GM21619 (cell line): ENCODE results near the gene PSMB7.

Source experiments
- ATAC-seq: cut with Tn5 transposase; IDR thresholded peaks from one replicate; pipeline ENCODE4 v1.9.1; 2021; ENCODE audit not compliant: unreplicated experiment

PSMB7 gene

DNA sequence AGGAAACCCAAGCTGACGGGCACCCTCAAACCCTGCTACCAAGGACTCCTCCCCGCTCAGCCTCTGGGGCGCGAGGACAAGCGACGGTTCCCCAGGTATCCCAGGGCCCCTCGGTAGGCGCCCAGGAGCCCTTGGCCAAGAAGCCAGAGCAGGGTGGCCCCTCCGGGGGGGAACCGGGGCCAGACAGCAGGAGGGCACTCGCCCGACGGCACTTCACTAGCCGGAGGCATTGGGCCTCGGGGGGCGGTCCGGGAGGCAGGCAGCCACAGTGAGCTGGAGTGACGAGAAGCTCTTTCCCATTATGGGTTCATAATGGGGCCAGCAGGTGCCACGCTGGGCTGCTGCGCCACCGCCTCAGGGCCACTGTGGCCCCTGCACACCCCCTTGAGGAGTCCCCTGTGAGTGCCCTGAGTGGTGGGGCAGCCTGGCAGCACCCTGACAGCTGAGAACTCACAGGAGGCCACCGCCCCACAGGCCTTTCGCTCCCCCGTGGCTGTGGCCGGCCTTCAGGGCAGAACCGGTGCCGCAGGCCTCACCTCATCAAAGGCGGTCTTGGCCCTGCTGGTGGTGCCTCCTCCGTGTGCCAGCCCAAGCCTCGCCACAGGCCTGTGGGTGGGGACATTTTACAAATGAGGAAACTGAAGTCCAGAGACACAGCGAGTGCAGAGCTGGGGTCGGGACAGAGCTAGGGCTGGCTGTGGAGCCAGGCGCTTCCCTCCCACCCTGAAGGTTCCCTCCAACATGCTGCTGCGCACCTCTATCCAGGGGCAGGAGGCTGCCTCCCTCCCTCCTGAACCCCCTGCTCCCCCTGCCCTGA lies 68.7 kb downstream of the PSMB7 start:
- no peak for ATAC-seq

DNA sequence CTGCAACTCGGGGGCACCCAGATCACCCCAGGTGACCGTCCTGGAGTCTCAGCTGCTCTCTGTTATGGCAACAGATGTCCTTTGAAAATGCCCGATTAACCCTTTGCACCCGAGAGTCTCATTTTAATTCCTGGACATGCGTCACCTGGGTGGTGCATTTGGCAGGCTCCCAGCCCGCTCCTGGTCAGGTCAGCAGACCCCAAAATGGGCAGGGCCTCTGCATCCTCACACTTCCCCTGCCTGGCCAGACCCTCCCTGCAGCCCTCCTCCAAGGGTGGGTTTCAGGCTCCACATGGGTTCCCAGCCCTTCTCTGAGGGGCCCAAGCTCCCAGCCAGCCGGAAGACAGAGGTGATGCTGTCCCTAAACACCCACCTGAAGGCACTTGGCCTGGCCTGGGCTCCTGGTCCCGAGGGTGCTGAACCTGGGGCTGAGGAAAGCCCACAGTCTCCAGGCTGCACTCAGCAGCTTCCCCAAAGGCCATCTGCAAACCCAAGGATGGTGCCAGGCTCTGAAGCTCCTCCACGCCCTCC lies 69.4 kb downstream of the PSMB7 start:
- no peak for ATAC-seq

DNA sequence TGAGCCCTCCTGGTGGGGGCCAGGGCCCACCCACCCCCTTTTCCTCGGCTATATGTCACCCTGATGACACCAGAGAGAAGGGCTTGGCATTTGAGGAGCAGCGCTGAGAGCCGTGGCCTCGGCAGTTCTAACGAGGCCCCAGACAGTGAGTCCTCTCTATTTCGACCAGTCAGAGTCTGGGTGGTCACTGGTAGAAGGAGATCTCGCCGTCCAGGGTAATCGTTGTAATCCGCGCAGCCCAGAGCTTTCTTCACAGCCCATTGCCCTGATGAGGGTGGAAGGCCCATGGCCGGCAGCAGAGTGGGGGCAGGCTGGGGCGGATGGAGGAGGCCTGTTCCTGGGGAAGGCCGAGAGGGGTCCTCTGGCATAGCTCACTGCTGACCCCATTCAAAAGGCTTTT lies 70.2 kb downstream of the PSMB7 start:
- no peak for ATAC-seq

DNA sequence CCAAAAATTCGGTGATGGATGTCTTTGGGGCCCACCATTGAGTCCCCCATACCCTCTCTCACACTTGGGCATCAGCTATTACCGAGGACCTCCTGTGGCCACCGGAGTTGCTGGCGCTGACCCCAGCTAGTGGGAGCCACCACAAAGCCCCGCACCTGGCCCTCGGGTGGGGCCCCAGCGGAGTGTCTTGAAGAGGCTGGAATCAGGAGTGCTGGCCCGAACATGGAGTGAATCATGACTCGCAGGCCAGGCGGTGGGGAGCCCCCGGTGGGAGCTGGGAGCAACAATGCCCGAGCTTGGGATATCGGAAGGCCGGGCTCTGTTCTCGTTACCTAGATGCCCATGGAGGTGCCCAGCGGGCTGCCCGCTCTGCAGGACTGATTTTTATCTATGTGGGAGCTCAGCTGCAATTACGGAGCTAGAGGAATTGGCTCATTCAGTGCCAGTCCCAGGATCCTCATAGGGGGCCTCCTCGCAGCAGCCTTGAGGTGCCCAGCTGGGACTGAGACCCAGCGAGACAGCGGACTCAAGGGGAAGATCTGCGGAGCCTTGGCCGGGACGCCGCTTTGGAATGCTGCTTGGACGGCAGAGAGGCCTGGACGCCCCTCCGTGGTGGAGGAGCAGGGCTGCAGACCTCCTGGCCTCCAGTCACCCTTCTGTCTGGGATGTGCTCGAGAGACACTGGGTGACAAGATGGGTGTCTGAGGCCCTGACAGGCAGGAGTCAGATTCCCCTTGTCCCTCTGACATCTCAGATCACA lies 70.8 kb downstream of the PSMB7 start:
- ATAC-seq = no peak

DNA sequence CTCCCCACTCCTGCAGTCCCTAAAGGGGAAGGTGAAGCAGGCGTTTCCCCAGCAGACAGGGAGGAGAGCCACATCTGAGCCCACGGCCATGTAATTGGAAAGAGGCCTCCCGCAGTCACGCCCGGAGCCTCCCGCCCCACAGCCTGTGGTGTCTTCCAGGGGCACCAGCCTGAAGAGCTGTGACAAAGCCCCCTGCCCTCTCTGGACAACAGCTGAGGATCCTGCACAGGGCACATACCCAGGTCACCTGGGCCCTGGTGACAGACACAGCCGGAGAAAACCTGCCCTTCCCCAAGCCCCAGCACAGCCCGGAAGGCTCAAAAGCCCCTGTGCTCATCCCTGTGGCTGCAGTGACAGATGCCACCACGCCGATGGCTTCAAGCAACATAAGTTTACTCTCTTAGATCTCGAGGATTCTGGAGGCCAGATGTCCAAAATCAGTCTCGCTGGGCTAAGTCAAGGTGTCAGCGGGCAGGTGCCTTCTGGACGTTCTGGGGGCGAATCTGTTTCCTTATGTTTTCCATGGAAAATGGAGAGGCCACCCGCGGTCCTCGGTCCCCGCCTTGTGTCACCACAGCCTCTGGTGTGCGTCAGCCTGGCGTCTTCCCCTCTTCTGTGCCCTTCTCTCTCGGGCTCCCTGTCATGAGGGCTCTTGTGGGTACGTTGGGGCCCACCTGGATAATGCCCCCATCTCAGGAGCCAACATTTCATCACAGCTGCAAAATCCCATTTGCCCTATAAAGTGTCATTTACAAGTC lies 71.5 kb downstream of the PSMB7 start:
- ATAC-seq = no peak

DNA sequence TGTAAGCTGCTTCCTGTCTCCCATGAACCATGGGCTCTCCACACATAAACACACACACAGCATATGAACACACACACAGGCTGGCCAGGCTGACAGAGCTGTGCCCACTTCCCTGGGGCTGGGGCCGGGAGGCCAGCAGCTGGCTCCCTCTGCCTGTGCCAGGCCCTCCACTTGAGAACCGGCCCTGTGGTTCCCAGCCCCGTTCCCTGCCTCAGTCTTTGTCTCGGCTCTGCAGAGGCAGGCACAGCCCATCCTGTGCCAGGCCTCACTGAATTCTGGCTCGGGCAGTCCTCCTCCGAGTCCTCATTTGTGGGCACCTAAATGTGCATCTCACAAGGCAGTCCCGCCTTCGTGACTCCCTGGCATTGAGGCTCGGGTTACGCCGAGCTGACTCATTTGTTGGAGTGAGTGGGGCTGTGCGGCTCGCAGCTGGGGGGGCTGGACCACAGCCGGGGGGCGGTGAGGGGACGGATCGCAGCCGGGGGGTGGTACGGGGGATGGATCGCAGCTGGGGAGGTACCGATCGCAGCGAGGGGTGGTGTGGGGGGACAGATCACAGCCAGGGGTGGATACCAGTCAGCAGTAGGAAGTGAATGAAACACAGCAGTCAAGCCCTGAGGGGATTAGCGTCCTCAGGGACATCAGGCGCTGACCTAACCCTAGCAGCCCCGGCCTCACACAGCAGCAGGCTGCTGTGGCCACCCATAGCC lies 72.3 kb downstream of the PSMB7 start:
- ATAC-seq = no peak

DNA sequence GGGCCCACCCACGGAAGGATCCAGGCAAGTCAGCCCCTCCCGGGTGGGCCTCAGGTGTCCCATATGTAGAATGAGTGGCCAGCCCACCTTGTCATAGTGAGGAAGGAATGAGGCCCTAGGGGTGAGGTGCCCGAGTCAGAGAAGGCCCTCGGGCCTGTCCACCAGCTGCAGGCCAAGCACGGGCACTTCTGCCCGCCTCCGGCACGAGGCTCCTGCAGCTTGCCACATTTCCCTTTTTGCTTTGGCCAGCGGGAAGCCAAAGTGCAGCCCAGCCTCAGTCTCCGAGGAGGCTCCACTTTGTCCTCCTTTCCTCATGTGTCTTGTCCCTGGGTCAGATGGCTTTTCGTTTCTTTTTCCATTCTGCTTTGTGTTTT lies 72.9 kb downstream of the PSMB7 start:
- ATAC-seq = no peak

DNA sequence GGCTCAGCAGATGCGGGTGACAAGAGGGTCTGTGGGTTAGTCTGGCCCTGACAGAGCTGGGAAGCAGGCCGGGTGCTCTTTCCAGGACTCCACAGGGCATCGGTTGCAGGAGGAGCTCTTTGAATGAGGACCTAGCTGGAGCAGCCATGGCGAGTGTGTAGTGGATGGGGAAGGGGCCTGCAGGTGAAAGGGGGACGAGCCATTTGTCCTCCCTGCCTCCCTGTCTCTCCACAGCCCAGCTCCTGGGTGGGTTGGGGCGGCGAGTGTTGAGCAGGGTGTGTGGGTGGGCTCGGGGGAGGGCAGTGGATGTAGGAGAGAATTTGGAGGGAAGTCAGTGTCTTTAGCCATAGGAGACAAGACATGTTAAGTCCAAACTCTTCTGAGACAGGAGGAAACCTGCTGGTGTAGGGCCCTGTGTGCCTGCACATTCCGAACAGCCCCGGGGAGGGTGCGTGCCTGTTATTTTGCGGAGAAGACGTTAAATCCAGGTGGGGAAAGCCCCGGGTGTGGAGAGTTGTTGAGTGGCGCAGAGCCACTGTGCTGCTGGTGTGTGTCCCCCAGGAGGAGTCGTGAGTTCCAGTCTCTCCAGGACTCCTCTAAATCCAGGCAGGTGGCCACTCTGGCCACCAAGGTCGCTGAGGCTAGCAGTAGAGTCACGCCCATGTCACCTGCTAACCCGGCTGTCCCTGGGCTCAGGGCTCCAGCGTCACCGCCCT lies 73.6 kb downstream of the PSMB7 start:
- no peak for ATAC-seq

DNA sequence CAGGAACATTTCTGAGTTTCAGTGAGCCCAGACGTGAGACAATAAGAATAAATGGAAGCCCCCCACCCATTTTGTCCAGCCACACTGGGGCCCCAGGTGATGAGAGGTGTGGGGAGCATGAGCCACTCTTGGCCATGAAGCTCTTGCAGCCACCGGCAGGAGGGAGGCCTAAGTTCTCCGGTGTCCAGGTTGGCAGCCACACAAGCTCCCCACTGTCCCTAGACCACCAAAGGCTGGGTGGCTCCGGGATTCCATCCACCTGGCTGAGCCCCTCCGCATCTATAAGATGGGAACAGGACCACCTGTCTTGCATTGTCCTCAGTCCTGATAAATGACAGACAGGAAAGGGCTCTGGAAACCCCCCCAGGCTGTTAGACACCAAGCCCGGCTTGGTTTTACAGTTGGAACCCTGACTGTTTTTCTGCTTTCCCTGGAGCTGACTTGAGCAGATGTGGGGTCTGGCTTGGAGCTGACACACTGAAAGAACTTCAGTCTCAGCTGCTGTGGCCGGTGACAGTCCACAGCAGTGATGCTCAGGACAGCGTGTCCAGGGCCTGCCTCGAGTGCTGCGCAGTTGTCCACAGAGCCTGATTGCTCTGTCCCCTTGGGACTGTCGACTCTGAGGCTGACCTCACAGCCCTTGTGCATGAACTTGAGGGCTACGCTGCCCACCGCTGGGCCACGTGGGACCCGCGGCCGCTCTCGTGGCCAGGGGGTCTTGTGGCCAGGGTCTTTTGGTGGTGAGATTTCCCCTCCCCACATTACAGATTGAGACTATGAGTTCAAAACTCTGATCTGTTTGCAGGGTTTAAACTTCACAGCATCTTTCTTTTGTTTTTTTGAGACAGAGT lies 74.8 kb downstream of the PSMB7 start:
- ATAC-seq = no peak

DNA sequence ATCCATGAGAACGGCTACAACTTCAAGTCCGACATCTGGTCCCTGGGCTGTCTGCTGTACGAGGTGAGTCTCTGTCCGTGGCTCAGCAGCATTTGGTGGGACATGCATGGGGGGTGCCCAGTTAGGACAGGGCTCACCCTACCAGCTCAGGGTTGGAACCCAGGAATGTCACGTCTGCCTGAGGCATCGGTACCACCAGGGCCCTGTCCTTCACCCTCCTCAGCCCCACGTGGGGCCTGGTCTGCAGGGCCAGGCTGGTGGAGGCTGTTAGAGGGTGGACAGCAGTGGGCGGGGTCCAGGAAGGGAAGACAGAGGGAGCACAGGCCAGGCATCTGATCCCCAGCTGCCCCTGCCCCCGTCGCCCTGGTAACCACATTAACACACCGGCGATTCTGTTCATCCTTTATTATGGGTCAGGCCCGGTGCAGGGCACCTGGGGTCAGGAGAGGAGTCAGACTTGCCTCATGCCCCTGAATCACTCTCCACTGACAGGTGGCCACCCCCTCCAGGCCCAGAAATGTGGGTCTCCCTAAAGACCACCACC lies 75.6 kb downstream of the PSMB7 start:
- no peak for ATAC-seq

DNA sequence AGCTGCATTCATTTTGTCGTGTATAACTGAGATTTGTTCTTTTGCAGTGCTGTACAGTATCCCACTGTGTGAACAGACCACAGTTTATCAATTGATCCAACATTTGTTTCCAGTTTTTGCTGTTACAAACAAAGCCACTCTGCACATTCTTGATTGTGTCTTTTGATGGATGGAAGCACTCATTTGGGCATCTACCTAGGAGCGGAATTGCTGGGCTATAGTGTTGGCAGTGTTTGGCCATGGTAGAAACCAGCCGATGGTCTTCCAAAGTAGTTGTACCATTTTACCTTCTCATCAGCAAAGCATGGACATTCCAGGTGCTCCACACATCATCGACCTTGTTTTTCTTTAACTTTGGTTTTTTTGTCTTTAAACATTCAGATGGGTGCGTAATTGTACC lies 77.7 kb downstream of the PSMB7 start:
- ATAC-seq = no peak

DNA sequence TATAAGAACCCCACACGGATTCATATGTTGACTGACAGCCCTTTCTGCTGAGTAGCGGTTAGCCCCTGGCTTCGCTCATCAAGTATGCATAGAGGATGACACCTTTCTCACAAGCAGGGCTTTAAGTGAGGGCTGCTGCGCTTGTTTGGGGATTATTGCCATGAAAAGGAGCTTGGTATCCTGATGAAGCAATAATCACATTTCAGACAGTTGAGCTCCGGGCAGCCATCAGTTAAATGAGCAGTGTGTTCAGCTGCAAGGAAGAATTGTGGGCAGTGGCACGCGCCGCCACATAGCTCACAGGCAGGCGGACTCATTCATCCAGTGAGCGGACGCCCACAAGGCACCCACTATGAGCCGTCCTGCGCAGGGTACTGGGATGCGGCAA lies 79.9 kb downstream of the PSMB7 start:
- ATAC-seq = no peak

DNA sequence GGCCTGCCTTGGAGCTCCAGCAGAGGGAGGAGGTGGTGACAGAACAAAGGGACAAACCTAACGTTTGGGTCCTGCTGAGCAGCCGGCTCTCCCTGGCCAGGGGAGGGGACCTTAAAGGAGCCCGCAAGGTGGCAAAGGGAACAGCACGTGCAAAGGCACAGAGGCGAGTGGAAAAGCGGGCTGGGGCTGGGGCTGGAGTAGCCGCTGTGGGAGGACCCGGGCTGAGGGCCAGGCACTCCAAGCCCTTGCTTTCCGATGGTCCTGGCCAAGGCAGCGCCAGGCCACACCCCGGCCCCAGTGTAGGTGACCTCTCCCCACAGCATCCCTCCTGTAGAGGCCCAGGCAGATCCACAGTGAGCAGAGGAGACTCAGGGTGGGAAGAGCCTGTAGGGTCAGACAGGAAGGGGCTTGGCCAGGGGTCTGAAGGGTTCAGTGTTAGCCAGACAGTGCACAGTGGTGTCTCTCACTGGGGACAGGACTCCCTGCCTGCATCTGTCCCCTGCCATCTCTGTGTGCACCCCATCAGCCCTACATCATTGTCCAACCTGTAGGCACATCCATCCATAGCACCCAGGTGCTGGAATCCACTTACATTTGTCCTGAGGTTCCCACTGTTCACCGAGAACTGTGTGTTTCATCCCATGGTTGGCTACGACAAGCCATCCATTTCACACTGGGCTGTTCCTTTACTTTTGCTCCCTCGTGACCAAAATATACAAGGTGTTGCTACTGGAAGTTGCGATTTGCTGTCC lies 80.5 kb downstream of the PSMB7 start:
- no peak for ATAC-seq

DNA sequence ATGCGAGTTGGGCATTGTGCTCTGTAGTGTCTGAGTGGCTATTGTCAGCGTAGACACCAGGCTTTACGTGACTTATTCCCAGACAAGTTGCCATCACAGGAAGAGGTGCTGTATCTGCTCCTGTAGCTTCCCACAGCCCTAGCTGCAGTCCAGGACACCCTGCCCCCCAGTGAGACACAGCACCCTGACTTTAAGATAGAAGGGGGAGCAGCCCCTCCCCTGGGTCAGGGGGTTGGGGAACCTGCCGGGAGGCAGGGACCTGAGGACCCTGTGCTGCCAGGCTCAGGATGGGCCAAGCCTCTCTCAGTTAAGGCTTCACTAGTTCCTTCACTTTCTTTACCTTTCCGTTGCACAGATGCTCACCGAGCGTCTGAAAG lies 82.1 kb downstream of the PSMB7 start:
- no peak for ATAC-seq

DNA sequence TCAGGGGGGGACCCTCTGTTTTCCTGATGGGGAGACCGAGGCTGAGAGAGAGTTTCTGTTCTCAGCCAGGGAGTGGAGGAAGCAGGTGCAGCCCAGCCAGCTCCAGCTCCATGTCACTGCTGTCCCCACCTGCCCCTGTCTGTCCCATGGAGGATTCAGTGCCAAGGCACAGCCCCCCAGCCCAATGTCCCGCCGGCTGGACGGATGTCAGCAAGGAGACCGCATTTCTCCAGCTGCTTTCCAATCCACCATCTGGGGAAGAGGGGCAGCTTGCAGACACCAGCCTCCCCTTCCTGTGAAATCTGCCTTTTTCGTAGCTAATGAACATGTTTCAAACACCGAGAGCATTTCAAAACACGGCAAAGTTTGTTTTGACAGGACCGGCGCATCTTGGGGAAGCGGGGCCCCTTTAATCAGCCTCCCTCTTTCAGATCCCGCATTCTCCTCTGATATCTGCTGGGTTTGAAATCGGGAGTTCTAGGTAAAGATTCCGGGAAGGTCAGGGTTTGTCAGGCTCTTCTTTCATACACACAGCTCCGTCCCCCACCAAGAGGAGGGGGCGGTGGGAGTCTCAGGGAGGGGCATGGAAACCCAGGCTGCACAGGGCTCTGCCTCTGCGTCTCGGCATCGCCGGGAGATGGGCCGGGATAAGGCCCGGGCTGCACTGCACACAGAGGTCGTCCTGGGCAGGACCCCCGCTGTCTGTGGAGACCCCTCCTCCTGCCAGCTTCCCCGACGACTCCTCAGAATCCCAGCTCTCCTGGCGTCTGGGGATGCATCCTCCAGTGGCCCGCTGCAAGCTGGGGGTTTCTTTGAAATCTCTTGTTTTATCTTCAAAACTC lies 82.7 kb downstream of the PSMB7 start:
- no peak for ATAC-seq

DNA sequence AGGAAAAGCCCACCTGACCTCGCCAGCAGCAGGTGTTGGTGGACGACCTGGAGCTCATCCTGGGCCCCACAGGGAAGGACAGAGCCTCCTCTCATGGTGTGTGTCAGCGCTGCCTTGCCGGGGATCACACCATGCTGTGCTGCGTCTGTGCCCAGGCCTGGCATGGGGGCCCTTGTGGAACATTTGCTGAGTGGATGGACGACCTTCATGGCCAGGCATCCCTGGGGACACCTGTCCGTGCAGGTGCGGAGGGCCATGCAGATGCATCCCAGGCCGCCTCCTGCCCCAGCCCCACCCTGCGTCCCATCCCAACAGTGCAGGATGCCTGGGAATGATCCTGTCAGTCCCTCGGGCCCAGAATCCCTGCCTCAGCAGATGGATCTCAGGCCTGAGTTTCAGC lies 83.7 kb downstream of the PSMB7 start:
- no peak for ATAC-seq

DNA sequence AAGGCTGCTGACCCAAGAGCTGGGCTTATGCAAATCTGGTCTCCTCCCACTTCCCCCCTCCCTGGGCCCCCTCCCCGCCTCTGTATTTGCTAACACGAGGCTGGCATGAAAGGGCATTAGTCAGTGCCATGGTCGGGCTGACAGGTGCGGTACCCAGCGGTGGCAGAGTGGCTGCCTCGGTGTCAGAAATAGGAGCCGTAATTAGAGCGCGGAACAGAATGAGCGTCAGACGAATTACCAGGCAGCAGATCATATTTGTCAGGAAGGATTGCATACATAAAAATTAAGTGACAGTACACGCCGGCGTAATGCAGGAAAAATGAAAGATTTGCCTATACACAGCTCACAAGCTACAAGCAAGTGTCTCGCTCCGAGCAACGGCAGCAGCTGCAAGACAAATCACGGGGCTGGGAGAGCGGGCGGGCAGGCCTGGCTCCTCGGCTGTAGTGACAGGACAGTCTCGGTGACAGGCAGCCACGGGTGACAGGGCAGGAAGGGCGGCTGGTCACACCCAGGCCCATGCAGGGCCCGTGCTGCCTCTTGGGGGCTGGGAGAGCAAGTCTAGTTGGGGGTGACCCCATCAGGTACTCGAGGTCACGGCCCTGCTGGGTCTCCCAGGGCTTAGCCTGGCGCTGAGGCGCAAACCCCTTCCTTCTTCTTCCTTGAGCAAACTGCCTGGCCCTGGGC lies 85.1 kb downstream of the PSMB7 start:
- ATAC-seq = no peak
